Fibroblast of skin of abdomen (primary cell): ENCODE measurements around the gene COPG1.

Experiments used
- DNase-seq: peaks from one replicate; pipeline ENCODE4 v3.0.0-alpha.2; 2013

Gene COPG1

GRCh38 chr3:129315223-129315997, 66.0 kb downstream of the COPG1 start:
- no peak for DNase-seq

GRCh38 chr3:129315998-129316247, 66.5 kb downstream of the COPG1 start:
- DNase-seq, result no peak

GRCh38 chr3:129316248-129317013, 67.0 kb downstream of the COPG1 start:
- peak; percentile 81 for DNase-seq

- DNase-seq, result no peak
Observed at GRCh38 chr3:129317014-129317771, 67.8 kb downstream of the COPG1 start.

DNA sequence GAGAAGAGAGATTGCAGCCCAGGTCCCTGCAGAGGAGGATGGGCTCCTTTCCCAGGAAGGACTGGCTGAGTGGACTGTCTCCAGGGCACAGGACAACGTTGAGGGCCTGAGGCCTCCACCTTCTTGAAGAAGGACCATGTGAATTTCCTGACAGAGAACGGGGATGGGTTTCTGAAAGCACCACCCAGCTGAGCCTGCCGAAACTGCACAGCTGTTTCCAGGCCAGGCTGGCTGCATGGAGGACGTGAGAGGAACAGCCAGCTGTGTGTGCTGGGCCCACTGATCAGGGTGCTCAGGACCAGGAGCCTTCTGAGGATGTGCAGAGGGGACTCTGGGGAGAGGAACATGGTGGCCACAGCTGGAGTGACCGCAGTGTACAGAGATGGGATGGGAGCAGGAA, 68.4 kb downstream of the COPG1 start:
- DNase-seq, result no peak

GRCh38 chr3:129318921-129319320, 69.5 kb downstream of the COPG1 start:
- DNase-seq, result no peak

GRCh38 chr3:129320261-129320660, 70.9 kb downstream of the COPG1 start:
- no peak for DNase-seq

DNA sequence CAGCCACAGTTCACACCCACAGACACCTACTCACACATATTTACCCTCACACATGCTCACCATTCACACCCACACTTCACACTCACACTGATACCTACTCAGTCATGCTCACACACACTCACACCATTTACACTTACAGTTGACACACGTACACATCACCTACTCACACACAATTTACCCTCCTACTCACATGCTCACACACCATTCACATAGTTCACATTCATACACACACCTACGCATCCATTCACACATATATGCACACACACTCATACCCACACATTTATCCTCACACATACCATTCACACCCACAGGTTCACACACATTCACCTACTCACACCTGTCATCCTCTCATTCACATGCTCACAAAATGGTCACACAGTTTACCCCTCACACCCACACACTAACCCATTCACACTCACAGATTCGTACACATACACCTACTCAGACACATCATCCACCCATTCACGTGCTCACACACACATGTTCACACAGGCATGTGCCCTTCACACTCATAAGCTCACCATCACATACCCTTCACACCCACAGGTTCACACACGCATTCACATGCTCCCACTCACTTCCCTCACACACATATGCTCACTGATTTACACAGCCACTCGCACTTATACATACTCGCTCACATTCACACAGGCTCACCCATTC, 71.5 kb downstream of the COPG1 start:
- no peak for DNase-seq

GRCh38 chr3:129321887-129322286, 72.5 kb downstream of the COPG1 start:
- no peak for DNase-seq

DNA sequence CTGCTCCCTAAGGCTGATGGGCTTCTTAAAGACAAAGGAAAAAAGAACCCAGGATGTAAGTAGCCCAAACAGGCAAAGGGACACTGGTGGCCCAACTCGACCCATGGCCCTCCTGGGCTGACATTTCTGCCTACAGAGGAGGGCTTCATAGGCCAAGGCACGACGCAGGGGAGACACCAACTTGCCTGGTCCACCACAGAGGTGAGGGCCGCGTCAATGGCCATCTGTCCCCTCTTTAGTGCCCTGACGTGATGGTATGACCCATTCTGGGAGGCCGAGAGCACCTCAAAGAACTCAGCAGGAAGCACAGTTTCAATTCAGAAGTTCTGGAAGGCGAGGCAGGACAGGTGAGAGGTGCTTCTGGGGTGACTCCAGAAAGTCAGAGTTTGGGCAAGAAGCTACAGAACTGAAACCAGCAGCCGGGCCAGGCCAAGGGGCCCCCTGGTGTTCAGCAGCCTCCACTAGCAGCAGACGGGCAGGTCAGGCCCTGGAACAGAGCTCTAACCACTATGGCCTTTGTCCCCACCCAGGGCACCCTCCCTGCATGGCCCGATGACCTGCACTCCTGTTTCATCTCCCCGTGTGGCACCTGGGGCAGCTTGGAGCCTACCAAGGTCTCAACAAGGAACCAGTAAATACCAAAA, 74.4 kb downstream of the COPG1 start:
- no peak for DNase-seq

GRCh38 chr3:129324855-129325254, 75.4 kb downstream of the COPG1 start:
- no peak for DNase-seq

- DNase-seq, result no peak
Observed at GRCh38 chr3:129325383-129325782, 76.0 kb downstream of the COPG1 start.

DNA sequence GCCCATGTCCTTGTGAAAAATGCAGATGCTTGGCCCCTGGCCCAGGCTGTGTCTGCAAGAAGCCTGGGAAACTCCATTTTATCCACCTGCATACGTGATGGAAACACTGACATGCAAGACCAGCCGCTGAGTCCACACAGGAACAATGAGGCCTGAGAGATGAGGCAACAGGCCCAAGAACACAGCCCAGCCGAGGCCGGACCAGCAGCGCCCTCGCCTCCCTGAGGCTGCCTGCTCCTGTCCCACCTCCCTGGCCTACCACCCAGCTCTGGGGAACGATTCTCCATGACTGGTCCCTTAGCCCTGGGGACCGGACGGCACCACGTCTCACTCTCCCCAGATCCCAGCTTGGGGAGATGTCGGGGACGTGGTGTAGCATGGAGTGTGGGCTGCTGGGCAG, 76.7 kb downstream of the COPG1 start:
- DNase-seq, result no peak

DNA sequence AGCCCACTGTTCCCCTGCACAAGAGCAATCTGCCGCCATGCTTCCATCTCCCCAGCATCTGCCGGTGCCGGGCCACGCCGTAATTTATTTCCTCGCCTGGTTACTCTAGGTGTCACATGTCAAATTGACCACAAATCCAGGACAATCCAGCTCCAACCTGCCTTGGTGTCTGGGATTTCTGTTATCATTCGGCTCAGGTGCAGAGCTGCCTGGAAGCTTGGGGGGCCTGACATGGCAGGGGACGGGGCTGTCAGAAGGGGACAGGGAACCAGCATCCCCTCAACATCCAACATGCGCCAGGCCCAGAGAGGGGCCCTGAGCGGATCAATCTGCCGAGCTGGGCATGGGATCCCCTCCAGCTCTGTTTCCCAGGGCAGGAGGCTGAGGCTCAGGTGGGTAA, 77.2 kb downstream of the COPG1 start:
- DNase-seq, result no peak
